Measurements from ENCODE around the gene GPANK1.

DNA sequence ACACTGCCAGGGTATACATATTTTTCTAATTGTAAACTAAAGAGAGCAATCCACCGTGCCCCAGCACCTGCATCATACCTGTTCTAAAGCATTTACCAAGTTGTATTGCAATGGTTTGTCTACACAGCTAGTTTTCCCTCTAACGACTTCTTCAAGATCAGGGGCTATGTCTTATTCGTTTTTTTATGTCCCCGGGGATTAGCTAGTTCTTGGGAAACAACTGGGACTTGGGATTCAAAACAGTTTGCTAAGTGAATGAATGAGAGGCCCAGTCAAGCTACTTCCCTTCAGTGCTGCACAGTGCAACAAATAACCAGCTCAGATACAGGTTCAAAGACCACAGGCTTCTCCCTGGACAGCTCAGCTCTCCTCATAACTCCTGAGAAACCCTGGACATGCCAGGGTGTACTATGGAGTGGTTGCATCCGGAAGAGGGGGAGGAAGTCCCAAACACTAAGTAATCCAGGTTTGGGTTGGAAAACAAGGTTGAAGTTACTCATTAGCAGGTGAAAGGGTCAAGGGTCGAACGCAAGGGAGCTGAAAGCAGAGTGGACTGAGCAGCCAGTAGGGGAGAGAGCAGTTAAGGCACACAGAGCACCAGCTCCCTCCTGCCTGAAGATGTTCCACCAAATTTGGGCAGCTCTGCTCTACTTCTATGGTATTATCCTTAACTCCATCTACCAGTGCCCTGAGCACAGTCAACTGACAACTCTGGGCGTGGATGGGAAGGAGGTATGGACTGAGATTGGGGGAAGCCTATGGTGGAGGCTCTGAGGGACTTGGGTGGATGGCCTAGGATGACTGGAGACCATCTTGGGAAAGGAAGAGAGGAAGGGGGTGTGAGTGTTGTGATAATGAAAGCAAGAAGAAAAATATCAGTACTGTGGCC is 9.2 kb downstream of the GPANK1 start, which contains the start of gene APOM:
- TF ChIP-seq POLR2AphosphoS5 (IDR thresholded peaks at IDR 0.05; ENCODE audit: low read depth, low read length): no peak
- TF ChIP-seq, protein P1, sequence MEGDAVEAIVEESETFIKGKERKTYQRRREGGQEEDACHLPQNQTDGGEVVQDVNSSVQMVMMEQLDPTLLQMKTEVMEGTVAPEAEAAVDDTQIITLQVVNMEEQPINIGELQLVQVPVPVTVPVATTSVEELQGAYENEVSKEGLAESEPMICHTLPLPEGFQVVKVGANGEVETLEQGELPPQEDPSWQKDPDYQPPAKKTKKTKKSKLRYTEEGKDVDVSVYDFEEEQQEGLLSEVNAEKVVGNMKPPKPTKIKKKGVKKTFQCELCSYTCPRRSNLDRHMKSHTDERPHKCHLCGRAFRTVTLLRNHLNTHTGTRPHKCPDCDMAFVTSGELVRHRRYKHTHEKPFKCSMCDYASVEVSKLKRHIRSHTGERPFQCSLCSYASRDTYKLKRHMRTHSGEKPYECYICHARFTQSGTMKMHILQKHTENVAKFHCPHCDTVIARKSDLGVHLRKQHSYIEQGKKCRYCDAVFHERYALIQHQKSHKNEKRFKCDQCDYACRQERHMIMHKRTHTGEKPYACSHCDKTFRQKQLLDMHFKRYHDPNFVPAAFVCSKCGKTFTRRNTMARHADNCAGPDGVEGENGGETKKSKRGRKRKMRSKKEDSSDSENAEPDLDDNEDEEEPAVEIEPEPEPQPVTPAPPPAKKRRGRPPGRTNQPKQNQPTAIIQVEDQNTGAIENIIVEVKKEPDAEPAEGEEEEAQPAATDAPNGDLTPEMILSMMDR (IDR thresholded peaks at IDR 0.05): no peak
- TF ChIP-seq TCF7L2 (IDR thresholded peaks at IDR 0.05; ENCODE audit: low read depth, low read length): no peak
- no peak for TF ChIP-seq SIN3A (IDR thresholded peaks at IDR 0.05; ENCODE audit: borderline replicate concordance, insufficient read depth, low read depth, low read length)
- TF ChIP-seq, protein P2, sequence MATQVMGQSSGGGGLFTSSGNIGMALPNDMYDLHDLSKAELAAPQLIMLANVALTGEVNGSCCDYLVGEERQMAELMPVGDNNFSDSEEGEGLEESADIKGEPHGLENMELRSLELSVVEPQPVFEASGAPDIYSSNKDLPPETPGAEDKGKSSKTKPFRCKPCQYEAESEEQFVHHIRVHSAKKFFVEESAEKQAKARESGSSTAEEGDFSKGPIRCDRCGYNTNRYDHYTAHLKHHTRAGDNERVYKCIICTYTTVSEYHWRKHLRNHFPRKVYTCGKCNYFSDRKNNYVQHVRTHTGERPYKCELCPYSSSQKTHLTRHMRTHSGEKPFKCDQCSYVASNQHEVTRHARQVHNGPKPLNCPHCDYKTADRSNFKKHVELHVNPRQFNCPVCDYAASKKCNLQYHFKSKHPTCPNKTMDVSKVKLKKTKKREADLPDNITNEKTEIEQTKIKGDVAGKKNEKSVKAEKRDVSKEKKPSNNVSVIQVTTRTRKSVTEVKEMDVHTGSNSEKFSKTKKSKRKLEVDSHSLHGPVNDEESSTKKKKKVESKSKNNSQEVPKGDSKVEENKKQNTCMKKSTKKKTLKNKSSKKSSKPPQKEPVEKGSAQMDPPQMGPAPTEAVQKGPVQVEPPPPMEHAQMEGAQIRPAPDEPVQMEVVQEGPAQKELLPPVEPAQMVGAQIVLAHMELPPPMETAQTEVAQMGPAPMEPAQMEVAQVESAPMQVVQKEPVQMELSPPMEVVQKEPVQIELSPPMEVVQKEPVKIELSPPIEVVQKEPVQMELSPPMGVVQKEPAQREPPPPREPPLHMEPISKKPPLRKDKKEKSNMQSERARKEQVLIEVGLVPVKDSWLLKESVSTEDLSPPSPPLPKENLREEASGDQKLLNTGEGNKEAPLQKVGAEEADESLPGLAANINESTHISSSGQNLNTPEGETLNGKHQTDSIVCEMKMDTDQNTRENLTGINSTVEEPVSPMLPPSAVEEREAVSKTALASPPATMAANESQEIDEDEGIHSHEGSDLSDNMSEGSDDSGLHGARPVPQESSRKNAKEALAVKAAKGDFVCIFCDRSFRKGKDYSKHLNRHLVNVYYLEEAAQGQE (IDR thresholded peaks at IDR 0.05; ENCODE audit: insufficient read depth in 1 of 2, low read depth in 2 of 2, low read length in 1 of 2): no peak
